Measurements from ENCODE around the gene TRAPPC5. TPM values are rescaled to one million over a fixed set of nuclear protein-coding genes. Genes with fewer than 3 reads are reported as not detected.

TRAPPC5 gene
- total RNA-seq, 2 experiments from 2014 or later: 41.3 to 43.4 TPM

DNA sequence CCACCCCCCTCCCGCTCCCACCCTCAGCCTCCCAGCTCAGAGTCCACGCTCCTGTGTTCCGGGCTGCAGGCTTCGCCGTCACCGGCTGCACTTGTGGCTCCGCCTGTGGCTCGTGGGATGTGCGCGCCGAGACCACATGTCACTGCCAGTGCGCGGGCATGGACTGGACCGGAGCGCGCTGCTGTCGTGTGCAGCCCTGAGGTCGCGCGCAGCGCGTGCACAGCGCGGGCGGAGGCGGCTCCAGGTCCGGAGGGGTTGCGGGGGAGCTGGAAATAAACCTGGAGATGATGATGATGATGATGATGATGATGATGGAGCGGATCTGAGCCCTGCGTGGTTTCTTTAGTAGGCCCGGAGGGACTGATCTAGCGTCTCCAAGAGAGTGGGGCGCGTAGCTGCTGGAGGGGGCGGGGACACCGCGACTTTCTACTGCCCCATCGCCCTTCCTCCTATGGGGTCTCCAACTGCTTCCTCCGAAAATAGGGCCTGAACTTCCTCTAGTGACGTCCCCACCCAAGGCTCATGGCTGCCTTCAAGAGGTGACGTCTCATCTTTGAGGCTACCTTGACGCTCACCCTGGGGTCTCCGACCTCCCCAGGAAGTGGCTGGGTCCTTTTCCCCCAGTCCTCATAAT lies 10.4 kb upstream of the TRAPPC5 start:
- ChIA-PET CTCF (interaction anchor here (1.6 kb wide), 1 partner anchor 10 kb away, joined by 9 read pairs; the partner anchor contains the start of gene TRAPPC5), POLR2A (interaction anchor here (1.8 kb wide), 1 partner anchor 11 kb away, joined by 6 read pairs; the partner anchor contains the start of gene TRAPPC5)
- no peak overlapping the region for H3K27ac ChIP-seq (ENCODE audit: low read depth in 1 of 2, low read length in 2 of 2)
- H3K9me3 ChIP-seq (ENCODE audit: control insufficient read depth in 1 of 2, insufficient read depth in 1 of 2, low read length in 2 of 2): peaks cover 0 to 7% of the 10 kb centered on the region in 2 experiments
- DNase-seq: peak in 4 of 14 experiments; percentile 13 to 66 (median 44)
- peak overlapping the region; percentile 54 for H3K4me3 Mint-ChIP-seq
- peaks cover 52% of the 10 kb centered on the region for H3K27me3 Mint-ChIP-seq
- H3K36me3 Mint-ChIP-seq (ENCODE audit: low read depth): no peaks in the 10 kb centered on the region
- no peak overlapping the region for H3K27ac Mint-ChIP-seq
- H3K27me3 ChIP-seq (ENCODE audit: control insufficient read depth in 1 of 2, insufficient read depth in 2 of 2, low read length in 2 of 2): peaks cover 13 to 19% of the 10 kb centered on the region in 2 experiments
- H3K4me1 Mint-ChIP-seq (ENCODE audit: low read depth): peaks cover 20% of the 10 kb centered on the region
- H3K9me3 Mint-ChIP-seq: no peaks in the 10 kb centered on the region
- H3K4me1 ChIP-seq (ENCODE audit: insufficient read depth, low read length): peaks cover 30% of the 10 kb centered on the region
- intact Hi-C loops (cut with DNase I, micrococcal nuclease): no loop called here
- TF ChIP-seq, protein P1, sequence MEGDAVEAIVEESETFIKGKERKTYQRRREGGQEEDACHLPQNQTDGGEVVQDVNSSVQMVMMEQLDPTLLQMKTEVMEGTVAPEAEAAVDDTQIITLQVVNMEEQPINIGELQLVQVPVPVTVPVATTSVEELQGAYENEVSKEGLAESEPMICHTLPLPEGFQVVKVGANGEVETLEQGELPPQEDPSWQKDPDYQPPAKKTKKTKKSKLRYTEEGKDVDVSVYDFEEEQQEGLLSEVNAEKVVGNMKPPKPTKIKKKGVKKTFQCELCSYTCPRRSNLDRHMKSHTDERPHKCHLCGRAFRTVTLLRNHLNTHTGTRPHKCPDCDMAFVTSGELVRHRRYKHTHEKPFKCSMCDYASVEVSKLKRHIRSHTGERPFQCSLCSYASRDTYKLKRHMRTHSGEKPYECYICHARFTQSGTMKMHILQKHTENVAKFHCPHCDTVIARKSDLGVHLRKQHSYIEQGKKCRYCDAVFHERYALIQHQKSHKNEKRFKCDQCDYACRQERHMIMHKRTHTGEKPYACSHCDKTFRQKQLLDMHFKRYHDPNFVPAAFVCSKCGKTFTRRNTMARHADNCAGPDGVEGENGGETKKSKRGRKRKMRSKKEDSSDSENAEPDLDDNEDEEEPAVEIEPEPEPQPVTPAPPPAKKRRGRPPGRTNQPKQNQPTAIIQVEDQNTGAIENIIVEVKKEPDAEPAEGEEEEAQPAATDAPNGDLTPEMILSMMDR (IDR thresholded peaks at IDR 0.05): no peak
- peak overlapping the region; percentile 25 for H3K4me3 ChIP-seq (ENCODE audit: low read length)
- H3K36me3 ChIP-seq (ENCODE audit: insufficient read depth, low read length): no peaks in the 10 kb centered on the region
- peak; percentile 55 for ATAC-seq (ENCODE audit: poor library complexity)

DNA sequence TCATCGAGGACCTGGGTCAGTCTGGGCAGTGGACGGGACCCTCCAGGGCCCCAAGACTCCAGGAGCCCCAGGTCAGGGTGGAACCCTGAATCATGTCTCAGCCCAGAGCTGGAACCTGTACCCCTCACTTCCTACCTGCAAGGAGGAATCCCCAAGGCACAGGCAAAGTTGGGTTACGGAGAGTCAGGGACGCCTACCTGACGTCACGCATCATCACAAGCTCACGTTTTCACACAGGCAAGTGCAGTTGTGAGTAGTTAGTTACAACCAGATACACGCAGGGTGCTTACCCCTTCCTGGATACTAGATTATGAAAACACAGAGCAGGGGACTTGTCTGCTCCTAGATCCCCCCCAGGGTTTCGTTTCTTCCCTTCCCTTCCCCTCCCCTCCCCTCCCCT lies 9.8 kb upstream of the TRAPPC5 start:
- Mint-ChIP-seq H3K27ac (no peak overlapping the region), H3K27me3 (peaks cover 54% of the 10 kb centered on the region), H3K4me3 (peak overlapping the region; percentile 54), H3K4me1 (ENCODE audit: low read depth) (peaks cover 21% of the 10 kb centered on the region), H3K36me3 (ENCODE audit: low read depth) (no peaks in the 10 kb centered on the region), H3K9me3 (no peaks in the 10 kb centered on the region)
- H3K4me3 ChIP-seq (ENCODE audit: low read length): no peak overlapping the region
- DNase-seq (no peak), ATAC-seq (ENCODE audit: poor library complexity) (no peak)
- H3K36me3 ChIP-seq (ENCODE audit: insufficient read depth, low read length): no peaks in the 10 kb centered on the region
- H3K27me3 ChIP-seq (ENCODE audit: control insufficient read depth in 1 of 2, insufficient read depth in 2 of 2, low read length in 2 of 2): peaks cover 16 to 19% of the 10 kb centered on the region in 2 experiments
- intact Hi-C loops (cut with DNase I, micrococcal nuclease): no loop called here
- H3K4me1 ChIP-seq (ENCODE audit: insufficient read depth, low read length): peaks cover 31% of the 10 kb centered on the region
- peaks cover 0 to 7% of the 10 kb centered on the region in 2 experiments for H3K9me3 ChIP-seq (ENCODE audit: control insufficient read depth in 1 of 2, insufficient read depth in 1 of 2, low read length in 2 of 2)
- TF ChIP-seq, protein P1 (IDR thresholded peaks at IDR 0.05): no peak
- H3K27ac ChIP-seq (ENCODE audit: low read depth in 1 of 2, low read length in 2 of 2): no peak overlapping the region
- POLR2A ChIA-PET: no interaction called here
- CTCF ChIA-PET: interaction anchor here (1.6 kb wide), 1 partner anchor 10 kb away, joined by 9 read pairs; the partner anchor contains the start of gene TRAPPC5

DNA sequence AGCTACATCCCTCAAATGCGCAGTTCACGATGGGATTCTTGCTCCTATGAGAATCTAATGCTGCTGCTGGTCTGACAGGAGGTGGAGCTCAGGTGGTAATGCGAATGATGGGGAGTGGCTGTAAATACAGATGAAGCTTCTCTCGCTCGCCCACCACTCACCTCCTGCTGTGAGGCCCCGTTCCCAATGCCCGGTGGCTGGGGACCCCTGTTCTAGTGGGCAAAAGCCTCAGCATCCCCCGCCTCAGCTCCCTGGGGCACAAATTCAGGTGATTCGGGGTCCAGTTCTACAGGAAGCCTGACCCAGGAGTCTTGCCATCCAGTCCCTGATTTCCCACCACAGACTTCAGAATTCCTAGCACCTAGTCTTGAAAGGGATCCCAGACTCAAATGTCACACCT lies 8.1 kb upstream of the TRAPPC5 start:
- Histone ChIP-seq H3K4me3 (ENCODE audit: low read length) (no peak overlapping the region), H3K36me3 (ENCODE audit: insufficient read depth, low read length) (no peaks in the 10 kb centered on the region), H3K4me1 (ENCODE audit: insufficient read depth, low read length) (peaks cover 48% of the 10 kb centered on the region), H3K9me3 (ENCODE audit: control insufficient read depth in 1 of 2, insufficient read depth in 1 of 2, low read length in 2 of 2) (peaks cover 0 to 7% of the 10 kb centered on the region in 2 experiments), H3K27me3 (ENCODE audit: control insufficient read depth in 1 of 2, insufficient read depth in 2 of 2, low read length in 2 of 2) (peaks cover 25% of the 10 kb centered on the region in 2 experiments), H3K27ac (ENCODE audit: low read depth in 1 of 2, low read length in 2 of 2) (no peak overlapping the region)
- Mint-ChIP-seq H3K27me3 (peaks cover 62% of the 10 kb centered on the region), H3K27ac (no peak overlapping the region), H3K9me3 (no peaks in the 10 kb centered on the region), H3K36me3 (ENCODE audit: low read depth) (no peaks in the 10 kb centered on the region), H3K4me1 (ENCODE audit: low read depth) (peaks cover 39% of the 10 kb centered on the region), H3K4me3 (no peak overlapping the region)
- CTCF ChIA-PET: no interaction called here
- no peak for ATAC-seq (ENCODE audit: poor library complexity)
- DNase-seq: no peak
- intact Hi-C loops (cut with DNase I, micrococcal nuclease): no loop called here
- POLR2A ChIA-PET: no interaction called here
- TF ChIP-seq, protein P1 (IDR thresholded peaks at IDR 0.05): no peak
